GM18498 (cell line): Measurements from ENCODE around the gene SETD9.

Source experiments
- ATAC-seq: cut with Tn5 transposase; IDR thresholded peaks from one replicate; pipeline ENCODE4 v1.9.1; 2021; ENCODE audit warnings: mild to moderate bottlenecking, moderate library complexity; ENCODE audit not compliant: unreplicated experiment

Gene SETD9

DNA sequence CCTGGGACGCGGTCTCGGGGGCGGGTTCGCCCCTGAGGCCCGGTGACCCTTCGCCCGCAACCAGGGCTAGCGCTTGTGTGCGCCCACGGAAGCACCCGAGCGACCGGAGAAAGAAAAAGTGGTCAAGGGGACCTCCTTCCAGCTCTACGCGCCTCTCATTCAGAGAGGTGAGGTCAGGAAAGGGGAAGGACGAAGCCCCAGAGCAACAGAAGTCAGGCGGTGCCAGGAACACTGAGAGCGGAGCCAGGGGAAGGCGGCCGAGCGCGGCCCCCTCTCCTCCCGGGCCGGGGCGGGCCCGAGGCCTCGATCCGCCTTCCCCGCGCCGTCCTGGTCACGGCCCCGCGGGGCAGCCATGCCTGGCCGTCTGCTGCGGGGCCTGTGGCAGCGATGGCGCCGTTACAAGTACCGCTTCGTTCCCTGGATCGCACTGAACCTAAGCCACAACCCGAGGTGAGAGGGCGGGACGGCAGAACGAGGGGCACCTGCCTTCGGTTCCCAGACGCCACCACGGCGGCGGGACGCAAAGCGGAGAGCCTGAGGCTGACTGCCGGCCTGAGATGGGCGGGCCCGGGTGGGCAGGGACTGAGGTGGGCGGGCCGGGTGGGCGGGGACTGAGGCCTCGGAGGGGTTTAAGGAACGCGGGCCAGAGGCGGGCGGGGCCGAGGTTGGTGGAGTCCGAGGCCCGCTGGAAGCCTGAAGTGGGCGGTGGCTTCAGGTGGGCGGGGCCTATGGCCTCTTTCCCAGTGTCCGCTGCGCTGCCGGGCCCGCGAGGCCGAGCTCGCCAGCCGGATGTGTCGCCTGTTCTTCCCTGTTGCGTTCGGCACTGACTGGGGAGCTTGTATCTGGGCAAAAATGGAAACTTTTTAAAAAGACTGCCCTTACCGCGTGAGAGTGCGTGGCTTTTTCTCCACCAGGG, at the start of gene SETD9:
TSS of gene SETD9 (plus strand) at position 303 of the 916 bp plus-strand sequence. CDS start at position 353, 50 bp downstream.
- ATAC-seq, result peak; percentile 86

GRCh38 chr5:56861893-56862485, 47.4 kb upstream of the SETD9 start:
- ATAC-seq, result no peak

GRCh38 chr5:56862909-56863308, 46.5 kb upstream of the SETD9 start:
- ATAC-seq, result no peak

GRCh38 chr5:56871777-56872176, 37.6 kb upstream of the SETD9 start:
- no peak for ATAC-seq

- no peak for ATAC-seq
Observed at GRCh38 chr5:56873056-56873455, 36.3 kb upstream of the SETD9 start.

DNA sequence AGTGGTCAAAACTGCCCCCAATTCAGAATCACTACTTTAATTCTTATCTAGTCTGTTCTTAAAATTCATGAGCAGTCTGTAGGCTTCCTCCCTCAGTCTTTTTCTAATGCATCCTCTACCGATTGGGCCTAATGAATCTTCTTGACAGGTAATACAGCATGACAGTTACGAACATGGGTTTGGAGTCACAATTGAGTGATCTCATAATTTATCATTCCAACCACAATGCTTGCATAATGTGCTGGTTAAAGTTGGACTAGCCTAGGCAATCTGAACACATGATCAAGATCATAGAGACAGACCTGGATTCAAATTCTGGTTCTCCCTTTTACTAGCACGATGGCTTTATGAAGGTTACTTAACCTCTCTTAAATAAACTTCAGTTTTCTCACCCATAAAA, 33.1 kb upstream of the SETD9 start:
- no peak for ATAC-seq

DNA sequence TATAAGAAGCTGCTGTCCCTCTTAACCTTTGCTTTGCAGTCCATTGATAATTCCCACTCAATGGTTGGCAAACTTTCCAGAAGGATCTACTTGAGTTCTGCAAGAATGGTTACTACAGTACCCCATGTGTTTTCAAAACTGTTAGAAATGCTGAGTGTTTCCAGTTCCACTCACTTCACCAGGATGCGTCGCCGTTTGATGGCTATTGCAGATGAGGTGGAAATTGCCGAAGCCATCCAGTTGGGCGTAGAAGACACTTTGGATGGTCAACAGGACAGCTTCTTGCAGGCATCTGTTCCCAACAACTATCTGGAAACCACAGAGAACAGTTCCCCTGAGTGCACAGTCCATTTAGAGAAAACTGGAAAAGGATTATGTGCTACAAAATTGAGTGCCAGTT, 27.8 kb upstream of the SETD9 start:
- ATAC-seq, result no peak

DNA sequence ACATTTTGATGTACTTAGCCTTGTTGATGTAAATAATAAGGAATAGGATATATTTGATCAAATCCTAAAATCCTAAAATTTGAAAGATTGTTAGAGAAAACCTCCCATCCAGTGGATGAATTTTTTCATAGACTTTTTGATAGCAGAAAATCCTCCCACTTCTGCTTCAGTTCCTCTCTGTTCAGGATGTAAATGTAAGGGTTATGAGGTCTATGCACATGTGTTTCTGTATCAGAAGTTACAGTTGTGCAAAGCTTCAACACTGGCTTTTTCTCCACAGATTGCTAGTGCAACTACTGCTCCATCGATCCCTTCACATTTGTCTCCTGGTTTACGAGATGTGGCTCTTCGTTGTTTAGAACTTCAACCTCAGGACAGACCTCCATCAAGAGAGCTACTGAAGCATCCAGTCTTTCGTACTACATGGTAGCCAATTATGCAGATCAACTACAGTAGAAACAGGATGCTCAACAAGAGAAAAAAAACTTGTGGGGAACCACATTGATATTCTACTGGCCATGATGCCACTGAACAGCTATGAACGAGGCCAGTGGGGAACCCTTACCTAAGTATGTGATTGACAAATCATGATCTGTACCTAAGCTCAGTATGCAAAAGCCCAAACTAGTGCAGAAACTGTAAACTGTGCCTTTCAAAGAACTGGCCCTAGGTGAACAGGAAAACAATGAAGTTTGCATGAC, 16.0 kb upstream of the SETD9 start:
- ATAC-seq, result no peak

DNA sequence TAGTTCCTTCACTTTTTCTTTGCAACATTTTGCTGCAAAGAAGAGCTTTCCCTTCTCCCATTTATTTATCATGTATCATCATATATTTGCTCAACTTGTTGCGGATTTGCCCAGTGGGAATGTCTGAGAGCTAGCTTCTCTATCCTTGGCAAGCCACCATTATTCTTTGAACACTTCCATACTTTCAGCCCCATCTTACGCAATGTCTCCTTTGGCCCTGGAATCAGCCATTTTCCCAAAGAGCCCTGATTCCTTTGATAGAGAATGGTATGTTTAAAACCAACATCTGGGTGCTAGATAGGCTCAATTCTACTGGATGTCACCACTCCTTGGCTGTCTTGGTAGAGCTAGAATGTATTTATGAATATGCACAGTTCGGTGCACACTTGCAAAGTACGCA, 12.6 kb upstream of the SETD9 start:
- ATAC-seq, result no peak

- no peak for ATAC-seq
Observed at GRCh38 chr5:56898213-56898612, 11.2 kb upstream of the SETD9 start.

- no peak for ATAC-seq
Observed at GRCh38 chr5:56900395-56900794, 9.0 kb upstream of the SETD9 start.

DNA sequence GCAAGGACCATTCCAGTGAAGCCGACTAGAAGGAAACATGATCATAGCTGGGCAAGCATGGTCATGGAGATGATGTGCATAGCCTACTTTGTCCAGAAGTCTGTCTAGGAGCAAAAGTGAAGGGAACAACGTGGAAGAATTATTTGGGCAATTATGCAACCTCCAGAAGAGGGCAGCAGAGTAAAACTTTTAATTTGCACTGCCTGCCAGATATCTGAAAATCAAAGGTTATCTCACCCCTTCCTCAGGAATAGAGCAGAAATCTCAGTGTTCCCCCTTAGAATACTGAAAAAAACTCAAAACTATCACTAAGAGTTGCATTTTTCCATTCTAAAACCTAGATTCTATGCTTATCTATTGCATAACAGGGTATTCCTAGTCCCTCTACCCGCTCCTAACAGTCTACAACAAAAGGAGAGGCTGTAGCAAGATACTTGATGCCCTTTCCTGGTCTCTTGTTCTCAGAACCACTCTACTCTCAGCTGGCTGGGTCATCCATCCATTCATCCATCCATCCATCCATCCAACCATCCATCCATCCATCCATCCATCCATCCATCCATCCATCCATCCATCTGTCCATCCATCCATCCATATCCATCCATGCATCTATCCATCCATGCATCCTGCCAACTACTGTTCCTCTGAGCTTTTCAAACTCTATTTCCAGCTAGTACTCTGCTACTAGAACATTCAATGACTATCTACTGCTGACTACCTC, 8.4 kb upstream of the SETD9 start:
- ATAC-seq, result no peak

GRCh38 chr5:56908942-56909293, 478 bp upstream of the SETD9 start:
- ATAC-seq, result peak; percentile 41

DNA sequence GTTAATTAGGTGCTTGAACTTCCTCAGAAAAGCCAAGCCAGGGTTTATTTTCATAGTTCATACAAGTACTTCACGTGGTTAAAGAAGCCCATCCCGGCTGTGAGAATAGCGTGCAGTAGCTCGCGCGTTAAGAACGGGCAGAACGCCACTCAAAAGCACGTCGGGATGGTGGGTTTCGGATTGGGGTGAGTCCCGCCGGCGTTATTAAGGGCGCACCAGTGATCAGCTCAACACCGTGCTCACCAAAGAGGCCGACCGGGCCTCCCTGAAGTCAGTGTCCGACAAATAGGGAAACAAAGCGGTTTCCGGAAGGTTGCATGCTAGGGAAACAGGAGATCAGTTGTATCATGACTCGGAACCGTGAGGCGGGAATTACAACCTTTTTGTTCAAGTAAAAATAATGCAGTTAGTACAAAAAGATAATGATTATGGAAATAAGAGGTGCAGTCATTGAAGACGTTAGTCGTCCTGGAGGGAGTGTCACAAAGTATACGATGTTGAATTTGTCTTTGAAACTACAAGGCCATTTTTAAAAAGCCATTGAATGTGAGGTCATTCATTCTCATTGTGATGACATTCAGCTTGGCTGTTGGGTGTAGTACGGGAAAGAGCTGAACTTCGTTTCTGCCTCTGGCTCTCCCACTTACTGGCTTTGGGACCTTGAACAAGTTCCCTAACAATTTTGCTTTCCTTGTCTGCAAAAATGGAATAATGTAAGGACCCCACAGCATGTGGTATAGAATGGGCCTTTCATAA, 992 bp downstream of the SETD9 start:
- ATAC-seq, result peak; percentile 29

DNA sequence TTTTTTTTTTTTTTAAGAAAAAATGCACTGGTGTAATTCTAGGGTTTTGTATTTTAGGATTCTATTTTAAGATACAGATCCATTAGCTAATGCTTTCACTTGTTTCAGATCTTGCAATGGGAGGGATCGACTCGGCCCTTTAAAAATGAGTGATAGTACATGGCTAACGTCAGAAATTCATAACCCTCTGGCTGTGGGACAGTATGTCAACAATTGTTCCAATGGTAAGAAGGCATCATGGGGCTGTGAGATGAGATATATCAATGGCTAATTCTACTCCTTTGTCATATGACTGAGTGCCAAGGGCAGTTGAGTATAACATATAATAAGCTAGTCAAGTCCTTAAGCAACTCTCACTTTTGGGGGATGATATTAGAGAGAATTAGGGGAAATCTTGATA, 4.4 kb downstream of the SETD9 start:
- ATAC-seq, result no peak

DNA sequence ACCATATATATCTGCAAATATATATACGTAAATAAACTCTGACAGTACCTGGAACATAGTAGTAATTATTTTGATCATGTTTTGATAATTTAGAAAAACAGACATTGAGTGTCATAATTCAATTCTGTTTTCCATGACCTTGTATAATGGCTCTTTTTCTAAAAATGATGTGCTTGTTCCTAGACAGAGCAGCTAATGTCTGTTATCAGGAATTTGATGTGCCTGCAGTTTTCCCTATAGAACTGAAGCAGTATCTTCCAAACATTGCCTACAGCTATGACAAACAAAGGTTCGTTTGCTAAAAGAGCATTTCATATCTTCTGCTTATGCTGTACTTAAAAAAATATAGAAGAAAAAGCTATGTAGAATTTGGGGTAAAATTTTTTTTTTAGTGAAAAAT, 5.3 kb downstream of the SETD9 start:
- ATAC-seq, result no peak

- ATAC-seq, result no peak
Observed at GRCh38 chr5:56917534-56917933, 8.1 kb downstream of the SETD9 start.

DNA sequence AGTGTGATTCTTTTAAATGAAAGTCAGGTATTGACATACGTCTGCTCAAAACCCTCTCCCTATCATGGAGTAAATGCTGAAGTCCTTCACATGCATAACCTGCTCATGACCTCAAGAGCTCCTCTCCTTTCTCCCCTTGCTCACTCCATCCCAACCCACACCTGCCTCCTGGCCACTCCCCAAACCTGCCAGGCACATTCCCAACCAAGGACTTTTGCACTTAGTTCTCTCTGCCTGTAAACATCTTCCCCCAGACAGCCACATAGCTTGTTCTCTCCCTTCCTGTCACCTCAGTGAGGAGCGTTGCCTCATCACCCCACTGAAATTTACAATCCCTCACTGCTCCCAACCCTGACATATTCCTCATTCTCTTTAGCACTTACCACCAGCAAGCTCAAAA, 8.7 kb downstream of the SETD9 start:
- no peak for ATAC-seq

GRCh38 chr5:56919942-56920662, 10.7 kb downstream of the SETD9 start:
- no peak for ATAC-seq

- no peak for ATAC-seq
Observed at GRCh38 chr5:56922922-56923321, 13.5 kb downstream of the SETD9 start.
